Measurements from ENCODE around the gene UQCRHL.

DNA sequence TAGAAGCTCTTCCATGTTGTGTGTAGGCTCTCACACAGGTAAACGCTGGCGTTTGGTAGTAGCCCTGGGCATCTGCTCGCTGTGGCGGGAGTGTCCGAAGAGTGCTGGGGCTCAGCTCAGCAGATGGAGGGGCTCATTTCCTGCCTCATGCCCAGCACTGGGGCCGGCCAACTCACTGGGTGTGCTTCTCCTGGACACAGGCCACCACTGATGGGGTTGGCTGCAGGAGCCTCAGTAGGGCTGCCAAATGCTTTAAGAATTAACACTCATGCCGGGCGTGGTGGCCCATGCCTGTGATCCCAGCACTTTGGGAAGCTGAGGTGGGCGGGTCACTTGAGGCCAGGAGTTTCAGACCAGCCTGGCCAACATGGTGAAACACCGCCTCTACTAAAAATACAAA lies 20.9 kb downstream of the UQCRHL start:
- TF ChIP-seq, protein P1, sequence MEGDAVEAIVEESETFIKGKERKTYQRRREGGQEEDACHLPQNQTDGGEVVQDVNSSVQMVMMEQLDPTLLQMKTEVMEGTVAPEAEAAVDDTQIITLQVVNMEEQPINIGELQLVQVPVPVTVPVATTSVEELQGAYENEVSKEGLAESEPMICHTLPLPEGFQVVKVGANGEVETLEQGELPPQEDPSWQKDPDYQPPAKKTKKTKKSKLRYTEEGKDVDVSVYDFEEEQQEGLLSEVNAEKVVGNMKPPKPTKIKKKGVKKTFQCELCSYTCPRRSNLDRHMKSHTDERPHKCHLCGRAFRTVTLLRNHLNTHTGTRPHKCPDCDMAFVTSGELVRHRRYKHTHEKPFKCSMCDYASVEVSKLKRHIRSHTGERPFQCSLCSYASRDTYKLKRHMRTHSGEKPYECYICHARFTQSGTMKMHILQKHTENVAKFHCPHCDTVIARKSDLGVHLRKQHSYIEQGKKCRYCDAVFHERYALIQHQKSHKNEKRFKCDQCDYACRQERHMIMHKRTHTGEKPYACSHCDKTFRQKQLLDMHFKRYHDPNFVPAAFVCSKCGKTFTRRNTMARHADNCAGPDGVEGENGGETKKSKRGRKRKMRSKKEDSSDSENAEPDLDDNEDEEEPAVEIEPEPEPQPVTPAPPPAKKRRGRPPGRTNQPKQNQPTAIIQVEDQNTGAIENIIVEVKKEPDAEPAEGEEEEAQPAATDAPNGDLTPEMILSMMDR (conservative IDR thresholded peaks at IDR 0.05), result no peak
- no peak for TF ChIP-seq EZH2 (IDR thresholded peaks at IDR 0.05; ENCODE audit: low read depth)
